ENCODE results near the gene SLC35A4. TPM values are rescaled to one million over a fixed set of nuclear protein-coding genes. Genes with fewer than 3 reads are reported as not detected.

Gene SLC35A4
- 32.8 and 38.3 TPM in 2 replicates for total RNA-seq

DNA sequence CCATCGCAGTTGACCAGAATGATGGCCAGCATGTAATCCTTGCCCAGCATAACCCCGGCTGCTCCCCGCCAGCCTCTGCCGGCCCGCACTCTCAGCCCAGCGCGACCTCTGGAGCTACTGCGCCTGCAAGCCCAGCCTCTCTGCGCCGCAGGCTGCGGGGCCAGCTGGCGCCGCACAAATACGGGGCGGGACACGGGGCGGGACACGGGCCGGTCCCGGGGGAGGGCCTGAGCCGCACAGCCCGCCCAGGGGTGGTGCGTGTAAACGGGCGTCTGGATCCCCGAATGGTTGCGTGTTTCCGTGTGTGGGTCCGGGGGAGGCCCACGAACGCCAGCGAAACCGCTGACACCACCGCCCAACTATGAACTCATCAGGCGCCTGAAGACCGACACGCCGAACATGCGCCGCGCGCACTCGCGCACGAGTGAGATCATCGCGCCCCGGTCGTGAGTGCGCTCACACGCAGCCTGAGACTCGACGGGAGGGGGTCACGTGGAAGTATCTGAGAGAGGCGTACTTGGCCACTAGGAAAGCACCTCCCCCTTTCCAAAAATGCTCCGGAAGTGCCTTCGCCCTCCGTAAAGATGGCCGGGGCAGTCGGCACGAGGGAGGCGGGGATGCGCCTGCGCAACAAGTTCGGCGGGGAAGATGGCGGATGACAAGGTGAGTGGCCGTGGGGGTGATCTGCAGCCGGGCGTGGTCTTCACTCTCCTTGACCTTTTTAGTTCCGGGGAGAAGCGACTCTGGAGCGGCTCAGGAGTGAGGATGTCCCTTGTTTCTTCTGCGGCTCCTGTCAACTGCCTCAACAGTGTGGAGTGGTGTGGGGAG, at the start of gene SLC35A4, which contains the start of gene APBB3:
Gene SLC35A4 (plus strand): TSS at position 633 of the 828 bp plus-strand sequence. CDS start 2,342 bp downstream, outside the sequence.
Gene APBB3 (minus strand): TSS at position 403 of the 828 bp plus-strand sequence. CDS start 353 bp downstream, at position 50.

GRCh38 chr5:140547508-140548299, 16.9 kb upstream of the SLC35A4 start, which contains the start of gene EIF4EBP3:
Gene EIF4EBP3, plus strand, starts transcription at chr5:140547662. Its CDS starts 76 bp downstream, at chr5:140547738.

DNA sequence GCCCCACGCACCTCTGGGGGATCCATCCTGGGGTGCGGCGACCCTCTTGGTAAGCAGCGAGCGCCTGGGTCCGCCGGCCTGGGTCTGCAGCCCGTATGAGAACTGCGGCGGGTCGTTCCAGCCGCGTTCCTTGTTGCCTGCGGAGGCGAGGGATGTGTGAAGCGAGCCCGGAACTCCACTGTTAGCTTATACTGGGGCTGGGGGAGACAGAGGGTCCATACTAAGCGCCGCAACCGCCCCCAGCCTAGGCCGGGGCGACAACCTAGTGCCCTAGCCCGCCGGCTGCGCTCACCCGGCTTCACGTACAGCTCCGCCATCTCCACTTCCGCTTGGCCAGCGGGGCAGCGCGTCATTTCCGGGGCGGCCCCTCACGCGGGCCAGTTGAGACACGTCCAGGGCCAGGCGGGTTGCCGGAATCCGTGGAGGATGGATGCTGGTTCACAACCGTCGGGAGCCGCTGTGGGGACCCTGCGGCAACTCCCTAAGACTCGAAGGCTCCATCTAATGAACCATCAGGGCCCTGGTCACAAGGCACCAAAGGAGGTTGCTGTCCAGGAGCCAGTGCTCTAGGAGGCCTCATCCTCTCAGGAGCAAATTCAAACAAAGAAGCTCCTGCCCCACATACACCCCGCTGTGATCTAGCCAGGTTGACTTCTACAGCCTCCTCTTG, 7.4 kb upstream of the SLC35A4 start, which contains the start of gene SRA1:
Gene SRA1 (minus strand): TSS at position 338 of the 670 bp plus-strand sequence. CDS start 21 bp downstream, at position 317.

Other genes starting within 250 kb of the SLC35A4 start
- gene HBEGF, start 218.2 kb upstream of the SLC35A4 start, total RNA-seq: 6.9 and 16.7 TPM in 2 replicates
- not detected in 2 replicates for gene SLC4A9, start 204.6 kb upstream of the SLC35A4 start, total RNA-seq
- gene ANKHD1, start 163.0 kb upstream of the SLC35A4 start, total RNA-seq: 25.9 and 27.1 TPM in 2 replicates
- gene EIF4EBP3, start 17.2 kb upstream of the SLC35A4 start, total RNA-seq: 0.53 and 3.5 TPM in 2 replicates
- 50.2 and 66.6 TPM in 2 replicates for gene SRA1, start 7.4 kb upstream of the SLC35A4 start, total RNA-seq
- gene APBB3, start 230 bp upstream of the SLC35A4 start, total RNA-seq: 6.0 and 12.7 TPM in 2 replicates
- 0.18 TPM in 1 of 2 replicates, not detected in the other for gene CD14, start 68.3 kb downstream of the SLC35A4 start, total RNA-seq
- 42.1 and 44.5 TPM in 2 replicates for gene TMCO6, start 74.6 kb downstream of the SLC35A4 start, total RNA-seq
- 55.4 and 63.6 TPM in 2 replicates for gene NDUFA2, start 82.8 kb downstream of the SLC35A4 start, total RNA-seq
- gene IK, start 83.0 kb downstream of the SLC35A4 start, total RNA-seq: 71.5 and 105 TPM in 2 replicates
- gene WDR55, start 100.1 kb downstream of the SLC35A4 start, total RNA-seq: 23.9 and 40.4 TPM in 2 replicates
- gene DND1, start 108.7 kb downstream of the SLC35A4 start, total RNA-seq: 0.18 and 0.29 TPM in 2 replicates
- gene HARS1, start 126.5 kb downstream of the SLC35A4 start, total RNA-seq: 103 TPM in 2 replicates
- 29.7 and 33.5 TPM in 2 replicates for gene HARS2, start 126.6 kb downstream of the SLC35A4 start, total RNA-seq
- 37.2 and 37.7 TPM in 2 replicates for gene ZMAT2, start 135.6 kb downstream of the SLC35A4 start, total RNA-seq
- gene PCDHA1, start 221.3 kb downstream of the SLC35A4 start, total RNA-seq: not detected in 2 replicates
- not detected in 2 replicates for gene PCDHA2, start 230.0 kb downstream of the SLC35A4 start, total RNA-seq
- 0.18 and 0.58 TPM in 2 replicates for gene PCDHA3, start 236.2 kb downstream of the SLC35A4 start, total RNA-seq
- gene PCDHA4, start 242.2 kb downstream of the SLC35A4 start, total RNA-seq: 0.35 TPM in 1 of 2 replicates, not detected in the other

Measured in myometrial cell (primary cell).